WTC11 (cell line): Measurements from ENCODE around the gene ELMO1.

Experiments
- CREB1 ChIP-seq: sonication (generic); formaldehyde crosslinking; IDR thresholded peaks from 2 replicates; pipeline ENCODE4 v1.8.0; 2023; ENCODE audit warnings: mild to moderate bottlenecking, missing genetic modification reagents
- ESRRA ChIP-seq: sonication (generic); formaldehyde crosslinking; IDR thresholded peaks from 2 replicates; pipeline ENCODE4 v1.8.1; 2022; ENCODE audit warnings: mild to moderate bottlenecking, missing genetic modification reagents, borderline replicate concordance
- JUN ChIP-seq: sonication (generic); formaldehyde crosslinking; IDR thresholded peaks from 2 replicates; pipeline ENCODE4 v1.8.0; 2023; ENCODE audit warnings: mild to moderate bottlenecking, missing genetic modification reagents
- TEAD1 ChIP-seq: sonication (generic); formaldehyde crosslinking; IDR thresholded peaks from 2 replicates; pipeline ENCODE4 v1.8.0; 2022; ENCODE audit warnings: mild to moderate bottlenecking, missing genetic modification reagents
- TF ChIP-seq, protein P1 (sequence below): sonication (generic); formaldehyde crosslinking; IDR thresholded peaks from 2 replicates; pipeline ENCODE4 v1.8.1; 2022; ENCODE audit warnings: mild to moderate bottlenecking, missing genetic modification reagents, moderate library complexity, borderline replicate concordance
- TF ChIP-seq, protein P2 (sequence below): fragments of 200-600 bp; IDR thresholded peaks from 2 replicates; pipeline ENCODE4 v1.8.0; 2022; ENCODE audit warnings: antibody characterized with exemption
- TF ChIP-seq, protein P3 (sequence below): sonication (generic); formaldehyde crosslinking; IDR thresholded peaks from 2 replicates; pipeline ENCODE4 v1.8.1; 2023; ENCODE audit warnings: mild to moderate bottlenecking, missing genetic modification reagents, borderline replicate concordance
- TF ChIP-seq, protein P4 (sequence below): sonication (generic); formaldehyde crosslinking; IDR thresholded peaks from 2 replicates; pipeline ENCODE4 v1.8.1; 2023; ENCODE audit warnings: mild to moderate bottlenecking, missing genetic modification reagents
- TF ChIP-seq, protein P5 (sequence below): sonication (generic); formaldehyde crosslinking; IDR thresholded peaks from 2 replicates; pipeline ENCODE4 v1.8.0; 2022; ENCODE audit warnings: mild to moderate bottlenecking, missing genetic modification reagents

DNA sequence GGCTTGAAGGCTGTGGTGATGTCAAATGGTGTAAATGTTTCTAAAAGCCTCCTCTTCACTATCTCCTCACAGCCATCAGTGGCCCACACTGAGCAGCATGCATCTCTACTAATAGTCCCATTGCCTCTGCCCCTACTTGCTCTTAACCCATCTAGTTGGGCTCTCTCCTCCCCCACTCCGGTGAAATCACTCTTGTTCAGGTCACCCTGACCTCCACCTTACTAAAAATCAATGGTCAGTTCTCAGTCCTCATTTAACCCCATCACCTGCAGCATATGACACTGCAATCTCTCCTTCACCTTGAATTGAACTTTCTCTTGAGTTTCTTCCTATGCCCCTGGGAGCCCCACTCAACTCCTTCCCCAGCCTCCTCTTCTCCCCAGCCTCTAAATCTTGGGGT, 369.2 kb downstream of the ELMO1 start:
- TF ChIP-seq TEAD1 (no peak), JUN (CRISPR knock-in tag) (no peak), ESRRA (no peak), CREB1 (CRISPR knock-in tag) (no peak)
- TF ChIP-seq, protein P1, sequence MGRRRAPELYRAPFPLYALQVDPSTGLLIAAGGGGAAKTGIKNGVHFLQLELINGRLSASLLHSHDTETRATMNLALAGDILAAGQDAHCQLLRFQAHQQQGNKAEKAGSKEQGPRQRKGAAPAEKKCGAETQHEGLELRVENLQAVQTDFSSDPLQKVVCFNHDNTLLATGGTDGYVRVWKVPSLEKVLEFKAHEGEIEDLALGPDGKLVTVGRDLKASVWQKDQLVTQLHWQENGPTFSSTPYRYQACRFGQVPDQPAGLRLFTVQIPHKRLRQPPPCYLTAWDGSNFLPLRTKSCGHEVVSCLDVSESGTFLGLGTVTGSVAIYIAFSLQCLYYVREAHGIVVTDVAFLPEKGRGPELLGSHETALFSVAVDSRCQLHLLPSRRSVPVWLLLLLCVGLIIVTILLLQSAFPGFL (CRISPR knock-in tag) = no peak
- TF ChIP-seq, protein P2, sequence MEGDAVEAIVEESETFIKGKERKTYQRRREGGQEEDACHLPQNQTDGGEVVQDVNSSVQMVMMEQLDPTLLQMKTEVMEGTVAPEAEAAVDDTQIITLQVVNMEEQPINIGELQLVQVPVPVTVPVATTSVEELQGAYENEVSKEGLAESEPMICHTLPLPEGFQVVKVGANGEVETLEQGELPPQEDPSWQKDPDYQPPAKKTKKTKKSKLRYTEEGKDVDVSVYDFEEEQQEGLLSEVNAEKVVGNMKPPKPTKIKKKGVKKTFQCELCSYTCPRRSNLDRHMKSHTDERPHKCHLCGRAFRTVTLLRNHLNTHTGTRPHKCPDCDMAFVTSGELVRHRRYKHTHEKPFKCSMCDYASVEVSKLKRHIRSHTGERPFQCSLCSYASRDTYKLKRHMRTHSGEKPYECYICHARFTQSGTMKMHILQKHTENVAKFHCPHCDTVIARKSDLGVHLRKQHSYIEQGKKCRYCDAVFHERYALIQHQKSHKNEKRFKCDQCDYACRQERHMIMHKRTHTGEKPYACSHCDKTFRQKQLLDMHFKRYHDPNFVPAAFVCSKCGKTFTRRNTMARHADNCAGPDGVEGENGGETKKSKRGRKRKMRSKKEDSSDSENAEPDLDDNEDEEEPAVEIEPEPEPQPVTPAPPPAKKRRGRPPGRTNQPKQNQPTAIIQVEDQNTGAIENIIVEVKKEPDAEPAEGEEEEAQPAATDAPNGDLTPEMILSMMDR = no peak
- TF ChIP-seq, protein P3, sequence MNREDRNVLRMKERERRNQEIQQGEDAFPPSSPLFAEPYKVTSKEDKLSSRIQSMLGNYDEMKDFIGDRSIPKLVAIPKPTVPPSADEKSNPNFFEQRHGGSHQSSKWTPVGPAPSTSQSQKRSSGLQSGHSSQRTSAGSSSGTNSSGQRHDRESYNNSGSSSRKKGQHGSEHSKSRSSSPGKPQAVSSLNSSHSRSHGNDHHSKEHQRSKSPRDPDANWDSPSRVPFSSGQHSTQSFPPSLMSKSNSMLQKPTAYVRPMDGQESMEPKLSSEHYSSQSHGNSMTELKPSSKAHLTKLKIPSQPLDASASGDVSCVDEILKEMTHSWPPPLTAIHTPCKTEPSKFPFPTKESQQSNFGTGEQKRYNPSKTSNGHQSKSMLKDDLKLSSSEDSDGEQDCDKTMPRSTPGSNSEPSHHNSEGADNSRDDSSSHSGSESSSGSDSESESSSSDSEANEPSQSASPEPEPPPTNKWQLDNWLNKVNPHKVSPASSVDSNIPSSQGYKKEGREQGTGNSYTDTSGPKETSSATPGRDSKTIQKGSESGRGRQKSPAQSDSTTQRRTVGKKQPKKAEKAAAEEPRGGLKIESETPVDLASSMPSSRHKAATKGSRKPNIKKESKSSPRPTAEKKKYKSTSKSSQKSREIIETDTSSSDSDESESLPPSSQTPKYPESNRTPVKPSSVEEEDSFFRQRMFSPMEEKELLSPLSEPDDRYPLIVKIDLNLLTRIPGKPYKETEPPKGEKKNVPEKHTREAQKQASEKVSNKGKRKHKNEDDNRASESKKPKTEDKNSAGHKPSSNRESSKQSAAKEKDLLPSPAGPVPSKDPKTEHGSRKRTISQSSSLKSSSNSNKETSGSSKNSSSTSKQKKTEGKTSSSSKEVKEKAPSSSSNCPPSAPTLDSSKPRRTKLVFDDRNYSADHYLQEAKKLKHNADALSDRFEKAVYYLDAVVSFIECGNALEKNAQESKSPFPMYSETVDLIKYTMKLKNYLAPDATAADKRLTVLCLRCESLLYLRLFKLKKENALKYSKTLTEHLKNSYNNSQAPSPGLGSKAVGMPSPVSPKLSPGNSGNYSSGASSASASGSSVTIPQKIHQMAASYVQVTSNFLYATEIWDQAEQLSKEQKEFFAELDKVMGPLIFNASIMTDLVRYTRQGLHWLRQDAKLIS (CRISPR knock-in tag) = no peak
- TF ChIP-seq, protein P4, sequence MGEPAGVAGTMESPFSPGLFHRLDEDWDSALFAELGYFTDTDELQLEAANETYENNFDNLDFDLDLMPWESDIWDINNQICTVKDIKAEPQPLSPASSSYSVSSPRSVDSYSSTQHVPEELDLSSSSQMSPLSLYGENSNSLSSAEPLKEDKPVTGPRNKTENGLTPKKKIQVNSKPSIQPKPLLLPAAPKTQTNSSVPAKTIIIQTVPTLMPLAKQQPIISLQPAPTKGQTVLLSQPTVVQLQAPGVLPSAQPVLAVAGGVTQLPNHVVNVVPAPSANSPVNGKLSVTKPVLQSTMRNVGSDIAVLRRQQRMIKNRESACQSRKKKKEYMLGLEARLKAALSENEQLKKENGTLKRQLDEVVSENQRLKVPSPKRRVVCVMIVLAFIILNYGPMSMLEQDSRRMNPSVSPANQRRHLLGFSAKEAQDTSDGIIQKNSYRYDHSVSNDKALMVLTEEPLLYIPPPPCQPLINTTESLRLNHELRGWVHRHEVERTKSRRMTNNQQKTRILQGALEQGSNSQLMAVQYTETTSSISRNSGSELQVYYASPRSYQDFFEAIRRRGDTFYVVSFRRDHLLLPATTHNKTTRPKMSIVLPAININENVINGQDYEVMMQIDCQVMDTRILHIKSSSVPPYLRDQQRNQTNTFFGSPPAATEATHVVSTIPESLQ (CRISPR knock-in tag) = no peak
- TF ChIP-seq, protein P5, sequence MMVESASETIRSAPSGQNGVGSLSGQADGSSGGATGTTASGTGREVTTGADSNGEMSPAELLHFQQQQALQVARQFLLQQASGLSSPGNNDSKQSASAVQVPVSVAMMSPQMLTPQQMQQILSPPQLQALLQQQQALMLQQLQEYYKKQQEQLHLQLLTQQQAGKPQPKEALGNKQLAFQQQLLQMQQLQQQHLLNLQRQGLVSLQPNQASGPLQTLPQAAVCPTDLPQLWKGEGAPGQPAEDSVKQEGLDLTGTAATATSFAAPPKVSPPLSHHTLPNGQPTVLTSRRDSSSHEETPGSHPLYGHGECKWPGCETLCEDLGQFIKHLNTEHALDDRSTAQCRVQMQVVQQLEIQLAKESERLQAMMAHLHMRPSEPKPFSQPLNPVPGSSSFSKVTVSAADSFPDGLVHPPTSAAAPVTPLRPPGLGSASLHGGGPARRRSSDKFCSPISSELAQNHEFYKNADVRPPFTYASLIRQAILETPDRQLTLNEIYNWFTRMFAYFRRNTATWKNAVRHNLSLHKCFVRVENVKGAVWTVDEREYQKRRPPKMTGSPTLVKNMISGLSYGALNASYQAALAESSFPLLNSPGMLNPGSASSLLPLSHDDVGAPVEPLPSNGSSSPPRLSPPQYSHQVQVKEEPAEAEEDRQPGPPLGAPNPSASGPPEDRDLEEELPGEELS (CRISPR knock-in tag) = no peak
